Activated CD8-positive, alpha-beta memory T cell treated with anti-CD3 and anti-CD28 coated beads, Interleukin-2, amount 50 U/mL, for 24 hours (primary cell): Measurements from ENCODE around the gene SH3GL3.

Experiments
- DNase-seq: peaks from one replicate; pipeline ENCODE4 v3.0.0-alpha.2; 2020; ENCODE audit errors: extremely low read depth

SH3GL3 gene, protein sequence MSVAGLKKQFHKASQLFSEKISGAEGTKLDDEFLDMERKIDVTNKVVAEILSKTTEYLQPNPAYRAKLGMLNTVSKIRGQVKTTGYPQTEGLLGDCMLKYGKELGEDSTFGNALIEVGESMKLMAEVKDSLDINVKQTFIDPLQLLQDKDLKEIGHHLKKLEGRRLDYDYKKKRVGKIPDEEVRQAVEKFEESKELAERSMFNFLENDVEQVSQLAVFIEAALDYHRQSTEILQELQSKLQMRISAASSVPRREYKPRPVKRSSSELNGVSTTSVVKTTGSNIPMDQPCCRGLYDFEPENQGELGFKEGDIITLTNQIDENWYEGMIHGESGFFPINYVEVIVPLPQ

GRCh38 chr15:83446904-83447709 lies at the start of gene SH3GL3:
SH3GL3 (plus strand) TSS chr15:83447341; CDS start chr15:83447534, 193 bp downstream.
- peak; percentile 10 for DNase-seq

- DNase-seq: no peak
Observed at GRCh38 chr15:83398626-83399025, 48.5 kb upstream of the SH3GL3 start.

DNA sequence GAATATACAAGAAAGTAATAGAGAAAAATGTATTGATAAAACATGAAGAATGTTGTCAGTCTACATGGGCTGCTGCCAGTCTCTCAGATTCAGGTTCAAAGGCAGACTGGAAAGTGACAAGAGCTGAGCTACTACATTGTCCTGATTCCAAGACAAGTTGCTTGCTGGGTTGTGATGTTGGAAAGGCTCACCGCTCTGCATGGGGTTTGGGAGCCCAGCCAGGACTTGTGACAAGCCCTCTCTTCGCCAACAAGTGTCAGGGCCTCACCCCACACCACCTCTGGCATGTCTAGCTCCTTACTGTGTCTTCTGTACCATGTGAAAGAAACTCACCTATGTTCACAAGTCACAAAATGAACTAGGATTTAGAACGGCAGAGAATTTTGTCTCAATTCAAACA lies 43.0 kb upstream of the SH3GL3 start:
- DNase-seq: no peak

GRCh38 chr15:83410532-83410931 lies 36.6 kb upstream of the SH3GL3 start:
- no peak for DNase-seq

GRCh38 chr15:83413054-83413719 lies 34.0 kb upstream of the SH3GL3 start:
- DNase-seq: no peak

- no peak for DNase-seq
Observed at GRCh38 chr15:83422081-83422480, 25.1 kb upstream of the SH3GL3 start.

GRCh38 chr15:83422541-83422940 lies 24.6 kb upstream of the SH3GL3 start:
- no peak for DNase-seq

- no peak for DNase-seq
Observed at GRCh38 chr15:83424101-83424500, 23.0 kb upstream of the SH3GL3 start.

- no peak for DNase-seq
Observed at GRCh38 chr15:83430441-83430840, 16.7 kb upstream of the SH3GL3 start.

GRCh38 chr15:83431521-83431920 lies 15.6 kb upstream of the SH3GL3 start:
- no peak for DNase-seq

- no peak for DNase-seq
Observed at GRCh38 chr15:83435202-83435601, 11.9 kb upstream of the SH3GL3 start.

GRCh38 chr15:83435782-83436181 lies 11.4 kb upstream of the SH3GL3 start:
- DNase-seq: no peak

DNA sequence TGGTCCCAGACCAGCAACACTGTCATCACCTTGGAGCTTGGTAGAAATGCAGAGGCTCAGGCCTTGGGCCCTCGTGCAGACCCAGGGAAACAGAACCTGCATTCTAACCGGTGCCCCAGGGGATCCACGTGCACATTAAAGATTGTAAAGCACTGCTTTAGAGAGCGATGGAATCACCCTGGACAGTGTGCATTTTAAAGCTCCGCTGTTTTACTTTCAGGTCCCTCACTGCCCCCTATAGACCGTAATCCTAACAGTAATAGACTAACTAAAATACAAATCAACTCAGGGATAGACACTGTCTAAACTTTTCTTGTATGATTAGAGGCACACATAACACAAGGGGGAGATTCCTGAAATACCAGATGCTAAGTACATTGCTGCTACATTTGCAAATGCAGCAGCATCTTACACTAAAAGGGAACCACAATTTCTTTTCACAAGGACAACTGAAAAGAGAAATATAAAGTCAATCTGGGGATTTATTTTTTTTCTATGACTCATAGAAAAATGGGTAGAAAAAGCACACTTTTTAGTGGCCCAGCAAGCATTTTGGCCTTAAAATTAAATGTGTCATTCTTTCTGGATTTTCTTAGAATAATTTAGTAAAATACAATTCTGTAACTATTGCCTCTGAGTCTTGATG lies 10.5 kb upstream of the SH3GL3 start:
- no peak for DNase-seq

GRCh38 chr15:83443076-83443847 lies 3.9 kb upstream of the SH3GL3 start:
- no peak for DNase-seq

- DNase-seq: no peak
Observed at GRCh38 chr15:83444936-83445335, 2.2 kb upstream of the SH3GL3 start.

GRCh38 chr15:83445643-83446042 lies 1.5 kb upstream of the SH3GL3 start:
- no peak for DNase-seq

DNA sequence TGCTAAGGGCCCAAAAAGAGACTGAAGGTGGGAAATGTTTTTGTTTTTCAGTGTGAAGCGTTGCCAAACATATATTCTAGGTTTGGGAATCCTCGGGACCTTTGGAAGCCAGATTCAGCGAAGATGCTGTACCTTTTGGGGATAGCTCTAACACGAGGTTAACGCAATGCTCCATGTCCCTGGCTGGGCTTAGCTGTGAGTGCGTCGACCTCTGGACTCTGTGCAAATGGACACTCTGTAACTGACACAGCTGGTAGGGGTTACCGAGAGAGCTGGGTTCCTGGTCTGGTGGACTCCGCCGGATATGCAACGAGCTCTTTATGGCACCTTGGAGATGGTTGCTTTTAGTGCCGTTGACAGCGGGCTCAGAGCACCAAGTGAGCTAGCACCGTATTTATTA lies 724 bp upstream of the SH3GL3 start:
- DNase-seq: no peak

DNA sequence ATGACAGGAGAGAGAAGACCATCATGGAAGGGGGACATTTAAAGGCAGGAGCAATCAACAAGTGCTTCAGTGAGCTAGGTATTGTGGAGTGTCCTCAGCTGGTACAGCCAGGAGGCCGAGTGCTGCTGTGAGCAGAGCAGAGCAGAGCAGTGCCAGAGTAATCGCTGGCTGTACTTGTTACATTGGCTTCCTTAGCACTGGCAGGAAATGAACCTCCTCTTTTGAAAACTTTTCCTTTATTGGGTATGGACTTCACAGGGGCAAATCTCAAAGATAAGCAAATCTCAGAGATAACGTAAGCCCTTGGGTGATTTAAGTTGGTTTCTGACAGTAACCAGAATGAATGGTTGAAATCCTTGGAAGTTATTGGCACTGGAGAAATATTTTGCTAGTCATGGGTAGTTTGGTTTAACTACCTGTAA lies 2.1 kb downstream of the SH3GL3 start:
- no peak for DNase-seq

GRCh38 chr15:83449937-83450506 lies 2.9 kb downstream of the SH3GL3 start:
- no peak for DNase-seq

DNA sequence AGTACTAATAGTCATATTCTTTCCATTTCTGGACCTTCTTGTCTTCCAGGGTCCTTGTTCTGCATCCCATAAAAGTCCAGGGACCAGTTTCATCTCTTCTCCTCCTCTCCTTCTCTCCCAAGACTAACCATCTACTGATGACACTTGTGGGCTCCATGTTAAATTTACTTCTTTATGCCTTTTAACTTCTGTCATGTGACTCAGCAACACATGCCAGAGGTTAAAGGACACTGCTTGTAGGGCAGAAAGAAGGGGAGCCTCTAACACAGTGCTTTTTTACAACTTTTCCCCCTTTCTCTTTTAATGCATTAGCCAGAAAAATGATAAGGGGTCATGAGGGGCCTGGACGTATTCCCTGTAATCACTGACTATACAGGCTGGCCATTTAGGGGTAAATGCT lies 10.0 kb downstream of the SH3GL3 start:
- DNase-seq: no peak

- no peak for DNase-seq
Observed at GRCh38 chr15:83458381-83458780, 11.2 kb downstream of the SH3GL3 start.
